Panc1 (cell line): Measurements from ENCODE around the gene PKP4. TPM values are rescaled to one million over a fixed set of nuclear protein-coding genes. Genes with fewer than 3 reads are reported as not detected.

Experiments
- ATAC-seq: fragments of 200-7000 bp; cut with Tn5 transposase; 2 replicates; pipeline ENCODE4 v1.9.1; 2020; ENCODE audit warnings: mild to moderate bottlenecking, moderate library complexity
- BruUV-seq: library from RNA; stranded (reverse); fragments of 400-500 nt; replicated peaks from 2 replicates; lab custom pipeline; 2021; lab: Mats Ljungman, UMichigan
- CTCF ChIA-PET: fragments of 300-600 bp; sonication (Branson Sonifier 250); formaldehyde crosslinking; loops from one replicate; lab custom pipeline; 2022; ENCODE audit warnings: antibody characterized with exemption; lab: Charles Lee
- POLR2A ChIA-PET: fragments of 300-600 bp; sonication (Branson Sonifier 250); formaldehyde crosslinking; loops from one replicate; lab custom pipeline; 2022; ENCODE audit warnings: antibody characterized with exemption; lab: Charles Lee
- DNase-seq: peaks from one replicate; pipeline ENCODE4 v3.0.0-alpha.2; 2010; ENCODE audit warnings: low read depth, low spot score
- H3K27ac ChIP-seq: 2 replicates; pipeline ENCODE4 v1.5.1; 2011; ENCODE audit warnings: mild to moderate bottlenecking, low read length, inconsistent platforms
- H3K27me3 ChIP-seq: fragments of 200-500 bp; sonication (Bioruptor generic); 2 replicates; pipeline ENCODE4 v1.6.0; 2014; ENCODE audit warnings: low read length, inconsistent platforms; ENCODE audit not compliant: control insufficient read depth, insufficient read depth
- H3K36me3 ChIP-seq: fragments of 200-500 bp; sonication (Bioruptor generic); 2 replicates; pipeline ENCODE4 v1.5.1; 2014; ENCODE audit warnings: inconsistent platforms, mild to moderate bottlenecking, low read length, moderate library complexity; ENCODE audit not compliant: control insufficient read depth, insufficient read depth
- H3K4me1 ChIP-seq: 2 replicates; pipeline ENCODE4 v1.5.1; 2011; ENCODE audit warnings: inconsistent platforms, mild to moderate bottlenecking, low read length, moderate library complexity; ENCODE audit not compliant: control insufficient read depth, insufficient read depth
- H3K4me3 ChIP-seq, 2 experiments: 2 replicates each; pipeline ENCODE4 v1.5.1; 2011 to 2012; ENCODE audit warnings: low read depth in 2 of 2, low read length in 2 of 2, mild to moderate bottlenecking in 2 of 2, inconsistent platforms in 1 of 2, moderate library complexity in 1 of 2
- H3K9me3 ChIP-seq: fragments of 200-500 bp; sonication (Bioruptor generic); 2 replicates; pipeline ENCODE4 v1.5.1; 2014; ENCODE audit warnings: low read depth, mild to moderate bottlenecking, inconsistent platforms, low read length, moderate library complexity; ENCODE audit not compliant: control insufficient read depth, insufficient read depth
- POLR2AphosphoS5 ChIP-seq: IDR thresholded peaks from 2 replicates; pipeline ENCODE4 v1.6.1; 2012; ENCODE audit warnings: mild to moderate bottlenecking, low read depth, low read length, moderate library complexity
- SIN3A ChIP-seq: IDR thresholded peaks from 2 replicates; pipeline ENCODE4 v1.6.1; 2012; ENCODE audit warnings: low read depth, mild to moderate bottlenecking, low read length, moderate library complexity, borderline replicate concordance; ENCODE audit not compliant: insufficient read depth
- TCF7L2 ChIP-seq: IDR thresholded peaks from 2 replicates; pipeline ENCODE4 v1.6.1; 2011; ENCODE audit warnings: mild to moderate bottlenecking, low read depth, low read length, inconsistent platforms
- in situ Hi-C: cut with HindIII; loops from 2 replicates; pipeline ENCODE4 v1.10.0; 2016; ENCODE audit warnings: low sequenced_read_pairs, low pct_unique_long_range_greater_than_20kb
- intact Hi-C: fragments of 100-400 bp; cut with micrococcal nuclease; formaldehyde crosslinking; loops from one replicate; pipeline ENCODE4 v1.10.0; 2022; ENCODE audit not compliant: unreplicated experiment
- total RNA-seq: library from RNA; stranded (reverse); gene quantifications from one replicate; pipeline ENCODE4 v1.2.1, GENCODE V29; 2021; ENCODE audit not compliant: unreplicated experiment
- TF ChIP-seq, protein P1 (sequence below): fragments of 450-650 bp; IDR thresholded peaks from 2 replicates; pipeline ENCODE4 v1.5.1; 2017; ENCODE audit warnings: mild to moderate bottlenecking
- TF ChIP-seq, protein P2 (sequence below), 2 experiments: IDR thresholded peaks; 2 replicates each; pipeline ENCODE4 v1.6.1; 2011 to 2012; ENCODE audit warnings: low read depth in 2 of 2, control low read depth in 1 of 2, low read length in 1 of 2, mild to moderate bottlenecking in 1 of 2, moderate library complexity in 1 of 2; ENCODE audit not compliant: insufficient read depth in 1 of 2

Gene PKP4
- total RNA-seq, 1 experiment from 2014 or later, result 81.7 TPM

DNA sequence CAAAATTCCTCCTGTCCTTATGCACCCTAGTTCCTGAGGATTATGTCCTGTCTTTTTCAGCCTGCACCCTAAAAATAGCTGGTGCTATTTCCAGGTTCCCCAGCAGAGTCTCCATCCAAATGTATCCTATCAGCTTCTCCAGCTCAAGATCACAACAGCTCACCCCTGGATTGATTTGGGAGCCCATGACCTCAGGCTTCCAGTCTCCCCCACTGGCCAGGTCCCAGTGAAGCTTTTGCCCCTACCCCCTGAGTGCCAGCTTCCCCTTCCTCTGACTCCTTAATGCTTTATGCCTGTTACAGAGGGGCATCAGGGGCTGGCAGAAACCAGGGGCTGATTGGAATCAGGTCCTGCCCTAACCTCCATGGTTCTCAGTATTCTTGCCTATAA is 261.4 kb downstream of the PKP4 start:
- Histone ChIP-seq H3K9me3 (peaks cover 4% of the 10 kb centered on the region; the same call in 1 of the 2 replicates), H3K27me3 (0 out of 2 replicates have a peak, but pooled peaks cover 2% of the 10 kb centered on the region), H3K4me3 (no peak overlapping the region), H3K27ac (no peak overlapping the region), H3K4me1 (no peaks in the 10 kb centered on the region), H3K36me3 (no peaks in the 10 kb centered on the region)
- in situ Hi-C loops, result no loop called here
- TF ChIP-seq, protein P1, sequence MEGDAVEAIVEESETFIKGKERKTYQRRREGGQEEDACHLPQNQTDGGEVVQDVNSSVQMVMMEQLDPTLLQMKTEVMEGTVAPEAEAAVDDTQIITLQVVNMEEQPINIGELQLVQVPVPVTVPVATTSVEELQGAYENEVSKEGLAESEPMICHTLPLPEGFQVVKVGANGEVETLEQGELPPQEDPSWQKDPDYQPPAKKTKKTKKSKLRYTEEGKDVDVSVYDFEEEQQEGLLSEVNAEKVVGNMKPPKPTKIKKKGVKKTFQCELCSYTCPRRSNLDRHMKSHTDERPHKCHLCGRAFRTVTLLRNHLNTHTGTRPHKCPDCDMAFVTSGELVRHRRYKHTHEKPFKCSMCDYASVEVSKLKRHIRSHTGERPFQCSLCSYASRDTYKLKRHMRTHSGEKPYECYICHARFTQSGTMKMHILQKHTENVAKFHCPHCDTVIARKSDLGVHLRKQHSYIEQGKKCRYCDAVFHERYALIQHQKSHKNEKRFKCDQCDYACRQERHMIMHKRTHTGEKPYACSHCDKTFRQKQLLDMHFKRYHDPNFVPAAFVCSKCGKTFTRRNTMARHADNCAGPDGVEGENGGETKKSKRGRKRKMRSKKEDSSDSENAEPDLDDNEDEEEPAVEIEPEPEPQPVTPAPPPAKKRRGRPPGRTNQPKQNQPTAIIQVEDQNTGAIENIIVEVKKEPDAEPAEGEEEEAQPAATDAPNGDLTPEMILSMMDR, result no peak
- TF ChIP-seq SIN3A, result no peak
- no peak for TF ChIP-seq POLR2AphosphoS5
- no peak for TF ChIP-seq TCF7L2
- TF ChIP-seq, protein P2, sequence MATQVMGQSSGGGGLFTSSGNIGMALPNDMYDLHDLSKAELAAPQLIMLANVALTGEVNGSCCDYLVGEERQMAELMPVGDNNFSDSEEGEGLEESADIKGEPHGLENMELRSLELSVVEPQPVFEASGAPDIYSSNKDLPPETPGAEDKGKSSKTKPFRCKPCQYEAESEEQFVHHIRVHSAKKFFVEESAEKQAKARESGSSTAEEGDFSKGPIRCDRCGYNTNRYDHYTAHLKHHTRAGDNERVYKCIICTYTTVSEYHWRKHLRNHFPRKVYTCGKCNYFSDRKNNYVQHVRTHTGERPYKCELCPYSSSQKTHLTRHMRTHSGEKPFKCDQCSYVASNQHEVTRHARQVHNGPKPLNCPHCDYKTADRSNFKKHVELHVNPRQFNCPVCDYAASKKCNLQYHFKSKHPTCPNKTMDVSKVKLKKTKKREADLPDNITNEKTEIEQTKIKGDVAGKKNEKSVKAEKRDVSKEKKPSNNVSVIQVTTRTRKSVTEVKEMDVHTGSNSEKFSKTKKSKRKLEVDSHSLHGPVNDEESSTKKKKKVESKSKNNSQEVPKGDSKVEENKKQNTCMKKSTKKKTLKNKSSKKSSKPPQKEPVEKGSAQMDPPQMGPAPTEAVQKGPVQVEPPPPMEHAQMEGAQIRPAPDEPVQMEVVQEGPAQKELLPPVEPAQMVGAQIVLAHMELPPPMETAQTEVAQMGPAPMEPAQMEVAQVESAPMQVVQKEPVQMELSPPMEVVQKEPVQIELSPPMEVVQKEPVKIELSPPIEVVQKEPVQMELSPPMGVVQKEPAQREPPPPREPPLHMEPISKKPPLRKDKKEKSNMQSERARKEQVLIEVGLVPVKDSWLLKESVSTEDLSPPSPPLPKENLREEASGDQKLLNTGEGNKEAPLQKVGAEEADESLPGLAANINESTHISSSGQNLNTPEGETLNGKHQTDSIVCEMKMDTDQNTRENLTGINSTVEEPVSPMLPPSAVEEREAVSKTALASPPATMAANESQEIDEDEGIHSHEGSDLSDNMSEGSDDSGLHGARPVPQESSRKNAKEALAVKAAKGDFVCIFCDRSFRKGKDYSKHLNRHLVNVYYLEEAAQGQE (IDR thresholded peaks at IDR 0.05; ENCODE audit: insufficient read depth in 1 of 2, low read depth in 2 of 2, low read length in 1 of 2), result no peak
- intact Hi-C loops, result no loop called here
- POLR2A ChIA-PET, result no interaction called here
- DNase-seq (no peak), ATAC-seq (no peak)
- CTCF ChIA-PET, result interaction anchor here (0.8 kb wide), 1 partner anchor 11 kb away, joined by 3 read pairs; no protein-coding TSS in a partner anchor
- no TSS peak for BruUV-seq

DNA sequence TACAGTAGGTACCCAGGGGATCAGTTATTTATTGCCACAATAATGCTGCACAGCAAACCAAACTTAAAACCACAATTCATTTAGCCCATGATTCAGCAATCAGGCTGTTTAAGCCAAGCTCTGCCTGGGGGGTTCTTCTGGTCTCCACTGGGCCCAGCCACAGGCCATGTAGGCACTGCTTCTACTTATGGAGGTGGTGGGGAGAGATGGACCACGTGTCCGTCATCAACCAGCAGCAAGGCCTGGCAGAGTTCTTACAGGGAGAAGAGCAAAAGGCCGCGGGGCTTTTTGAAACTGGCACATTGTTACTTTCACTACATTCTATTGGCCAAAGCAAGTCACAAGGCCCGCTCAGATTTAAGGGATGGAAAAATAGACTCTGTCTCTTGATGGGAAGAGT is 262.1 kb downstream of the PKP4 start:
- CTCF ChIA-PET, result no interaction called here
- H3K27me3 ChIP-seq, result 0 out of 2 replicates have a peak, but pooled peaks cover 2% of the 10 kb centered on the region
- in situ Hi-C loops (no loop called here), intact Hi-C loops (no loop called here)
- H3K27ac ChIP-seq, result no peak overlapping the region
- POLR2A ChIA-PET, result no interaction called here
- H3K36me3 ChIP-seq, result no peaks in the 10 kb centered on the region
- H3K9me3 ChIP-seq, result no peaks in the 10 kb centered on the region
- TF ChIP-seq, protein P1, result no peak
- TF ChIP-seq TCF7L2, result no peak
- TF ChIP-seq, protein P2 (IDR thresholded peaks at IDR 0.05; ENCODE audit: insufficient read depth in 1 of 2, low read depth in 2 of 2, low read length in 1 of 2), result no peak
- no peak for TF ChIP-seq POLR2AphosphoS5
- DNase-seq (no peak), ATAC-seq (no peak)
- no peak overlapping the region for H3K4me3 ChIP-seq
- H3K4me1 ChIP-seq, result peaks cover 5% of the 10 kb centered on the region
- BruUV-seq, result no TSS peak
